Caki2 (cell line): ENCODE measurements around the gene PDE8B. TPM values are rescaled to one million over a fixed set of nuclear protein-coding genes. Genes with fewer than 3 reads are reported as not detected.

Source experiments
- DNase-seq: peaks from one replicate; pipeline ENCODE4 v3.0.0-alpha.2; 2015; ENCODE audit warnings: low read depth
- in situ Hi-C: cut with HindIII; loops from 2 replicates; pipeline ENCODE4 v1.10.0; 2016; ENCODE audit warnings: low sequenced_read_pairs, low pct_unique_long_range_greater_than_20kb, mixed read lengths
- total RNA-seq: library from RNA; depleted of rRNA; stranded (reverse); fragments of >200 nt; shearing (Covaris generic); gene quantifications from 2 replicates; pipeline ENCODE4 v1.2.3, GENCODE V29; 2014; ENCODE audit warnings: low replicate concordance

The PDE8B gene
- total RNA-seq, 1 experiment from 2014 or later, result not detected

DNA sequence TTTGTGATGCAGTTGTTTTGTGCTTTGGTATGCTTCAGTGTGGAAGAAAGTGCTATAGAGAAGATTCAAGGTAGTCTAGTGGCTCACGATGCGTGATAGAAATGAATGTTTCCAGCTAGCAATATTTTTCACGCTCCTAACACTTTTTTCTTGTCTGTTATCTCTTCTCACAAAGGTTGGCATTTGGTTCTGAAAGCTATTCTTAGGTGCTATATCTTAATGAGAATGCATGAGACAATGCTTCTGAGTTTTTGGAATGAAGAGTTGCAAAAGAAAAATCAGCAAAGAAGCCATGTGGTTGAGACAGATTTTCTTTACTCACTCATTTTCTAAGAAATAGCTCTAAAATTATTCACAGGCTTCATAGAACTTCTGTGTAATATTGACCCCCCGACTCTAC, 122.6 kb downstream of the PDE8B start:
- no peak for DNase-seq
- in situ Hi-C loops, result no loop called here

GRCh38 chr5:77333451-77334123, 123.1 kb downstream of the PDE8B start:
- in situ Hi-C loops, result no loop called here
- DNase-seq, result no peak

GRCh38 chr5:77337246-77337645, 126.8 kb downstream of the PDE8B start:
- DNase-seq, result no peak
- in situ Hi-C loops, result no loop called here

DNA sequence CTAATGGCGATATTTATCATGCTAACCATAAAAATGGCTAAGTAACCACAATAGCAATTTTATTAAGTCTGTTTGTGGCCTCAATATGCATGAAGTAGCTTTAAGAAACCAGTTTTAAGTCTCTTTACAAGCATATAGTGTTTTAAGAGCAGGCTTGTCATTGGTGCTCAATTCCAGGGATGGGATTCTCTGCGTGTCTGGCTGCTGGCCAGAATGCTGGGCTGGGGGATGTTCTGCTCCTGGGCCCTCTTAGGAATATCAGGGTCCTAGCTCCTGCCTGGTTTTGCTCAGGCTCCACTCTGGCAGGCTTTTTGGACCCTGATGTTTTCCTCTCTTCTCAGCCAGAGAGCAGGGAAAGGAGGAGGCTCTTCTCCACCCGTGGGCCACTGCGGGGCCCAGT, 127.2 kb downstream of the PDE8B start:
- no peak for DNase-seq
- in situ Hi-C loops, result no loop called here

GRCh38 chr5:77339337-77339890, 128.9 kb downstream of the PDE8B start:
- DNase-seq, result no peak
- in situ Hi-C loops, result no loop called here

DNA sequence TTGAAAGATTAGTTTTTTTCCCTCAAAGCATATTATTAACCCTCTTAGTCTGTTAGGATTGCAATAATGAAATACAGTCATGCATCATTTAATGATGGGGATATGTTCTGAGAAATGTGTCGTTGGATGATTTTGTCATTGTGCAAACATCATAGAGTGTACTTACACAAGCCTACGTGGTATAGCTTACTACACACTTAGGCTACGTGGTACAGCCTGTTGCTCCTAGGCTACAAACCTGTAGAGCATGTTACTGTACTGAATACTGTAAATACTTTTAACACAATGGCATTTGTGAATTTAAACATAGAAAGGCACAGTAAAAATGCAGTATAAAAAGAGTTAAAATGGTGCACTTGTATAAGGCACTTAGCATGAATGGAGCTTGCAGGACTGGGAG, 132.7 kb downstream of the PDE8B start:
- no peak for DNase-seq
- in situ Hi-C loops, result no loop called here

DNA sequence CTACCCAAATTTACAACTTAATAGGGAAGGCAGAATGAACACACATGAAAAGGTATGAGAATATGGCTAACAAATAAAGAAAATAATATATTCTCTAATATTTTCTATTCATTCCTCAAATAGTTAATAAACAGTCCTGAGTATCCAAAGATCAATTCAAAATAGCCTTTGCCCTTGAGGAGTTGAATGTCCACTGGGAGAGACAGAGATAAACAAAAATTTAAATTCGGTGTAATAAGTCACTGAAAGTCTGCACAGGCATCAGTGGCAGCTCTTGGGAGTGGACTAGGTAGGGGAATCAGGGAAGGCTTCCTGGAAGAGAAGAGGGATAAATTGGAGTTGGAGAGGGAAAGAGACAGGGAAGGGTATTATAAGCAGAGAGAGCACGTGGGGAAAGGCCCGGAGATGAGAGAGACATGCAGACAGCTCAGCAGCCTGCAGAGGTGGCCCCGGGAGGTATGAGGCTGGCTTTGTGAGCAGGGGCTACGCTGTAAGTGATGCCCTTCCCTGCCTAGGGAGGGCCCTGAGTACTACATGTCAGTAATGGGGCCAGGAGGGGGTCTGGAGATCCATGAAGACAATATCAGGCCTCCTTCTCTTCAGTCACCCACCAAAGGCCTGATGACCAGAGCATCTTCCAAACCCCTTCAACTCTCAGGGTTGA, 137.1 kb downstream of the PDE8B start:
- in situ Hi-C loops, result no loop called here
- no peak for DNase-seq

DNA sequence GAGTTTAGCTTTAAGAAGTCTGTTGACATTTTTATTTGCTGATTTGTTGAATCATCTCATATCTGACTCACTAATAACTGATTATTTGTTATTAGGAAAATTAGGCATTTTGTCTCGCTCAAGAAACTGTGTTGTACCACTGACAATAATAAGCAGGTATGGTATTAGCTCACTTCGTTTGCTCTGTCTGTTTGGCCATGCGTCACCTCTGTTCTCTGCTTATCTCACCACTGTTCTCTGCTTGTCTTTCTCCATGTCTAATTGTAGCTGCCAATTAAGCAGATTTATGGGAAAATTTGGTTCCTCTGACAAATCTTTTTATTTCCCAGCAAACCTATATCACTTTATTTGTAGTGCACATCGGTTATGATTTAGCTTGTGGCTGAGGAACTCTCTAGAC, 142.8 kb downstream of the PDE8B start:
- in situ Hi-C loops, result no loop called here
- no peak for DNase-seq

GRCh38 chr5:77354454-77354853, 144.0 kb downstream of the PDE8B start:
- in situ Hi-C loops, result no loop called here
- DNase-seq, result no peak

- in situ Hi-C loops, result no loop called here
- no peak for DNase-seq
Measured at GRCh38 chr5:77355080-77355479, 144.6 kb downstream of the PDE8B start.

GRCh38 chr5:77355751-77356150, 145.3 kb downstream of the PDE8B start:
- DNase-seq, result no peak
- in situ Hi-C loops, result no loop called here

DNA sequence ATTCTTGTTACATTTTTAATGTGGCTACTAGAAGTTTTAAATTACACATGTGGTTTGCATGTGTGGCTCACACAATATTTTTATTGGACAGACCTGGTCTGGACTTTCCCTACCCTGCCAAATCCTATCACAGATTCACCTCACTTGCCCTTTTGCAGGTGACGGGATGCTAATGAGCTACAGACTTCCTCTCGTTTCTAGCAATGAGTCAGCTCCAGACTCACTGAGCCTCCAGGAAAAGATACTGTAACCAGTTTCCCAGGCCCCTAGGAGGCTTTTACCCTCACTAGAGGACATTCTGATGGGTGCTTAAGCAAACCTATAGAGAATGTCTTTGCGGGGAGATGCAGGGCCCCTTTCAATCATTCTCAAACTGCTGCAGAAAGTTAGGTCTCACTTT, 146.3 kb downstream of the PDE8B start:
- peak; percentile 21 for DNase-seq
- in situ Hi-C loops, result no loop called here

- DNase-seq, result no peak
- in situ Hi-C loops, result no loop called here
Measured at GRCh38 chr5:77358255-77359205, 148.1 kb downstream of the PDE8B start.

DNA sequence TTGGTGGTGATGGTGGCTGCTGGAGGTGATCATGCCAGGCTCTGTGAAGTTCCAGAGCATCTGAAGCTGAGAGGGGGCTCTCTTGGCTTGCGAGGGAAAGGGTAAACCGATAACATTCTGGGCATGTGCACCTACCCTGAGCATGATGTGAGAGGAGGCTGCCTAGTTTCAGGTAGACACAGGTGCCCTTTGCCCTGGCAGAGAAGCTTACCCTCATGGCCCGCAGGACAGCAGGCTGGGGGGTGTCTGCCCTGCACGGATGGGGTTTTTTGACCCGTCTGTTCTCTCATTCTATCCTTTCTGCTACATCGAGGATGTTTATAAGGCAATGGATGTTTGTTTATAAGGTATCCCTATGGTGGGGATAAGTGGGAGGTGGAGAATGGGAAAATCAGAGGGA, 148.8 kb downstream of the PDE8B start:
- DNase-seq, result no peak
- in situ Hi-C loops, result no loop called here

- no peak for DNase-seq
- in situ Hi-C loops, result no loop called here
Measured at GRCh38 chr5:77360381-77360780, 149.9 kb downstream of the PDE8B start.

- no peak for DNase-seq
- in situ Hi-C loops, result no loop called here
Measured at GRCh38 chr5:77360973-77361372, 150.5 kb downstream of the PDE8B start.

- in situ Hi-C loops, result no loop called here
- no peak for DNase-seq
Measured at GRCh38 chr5:77366717-77367500, 156.4 kb downstream of the PDE8B start.

DNA sequence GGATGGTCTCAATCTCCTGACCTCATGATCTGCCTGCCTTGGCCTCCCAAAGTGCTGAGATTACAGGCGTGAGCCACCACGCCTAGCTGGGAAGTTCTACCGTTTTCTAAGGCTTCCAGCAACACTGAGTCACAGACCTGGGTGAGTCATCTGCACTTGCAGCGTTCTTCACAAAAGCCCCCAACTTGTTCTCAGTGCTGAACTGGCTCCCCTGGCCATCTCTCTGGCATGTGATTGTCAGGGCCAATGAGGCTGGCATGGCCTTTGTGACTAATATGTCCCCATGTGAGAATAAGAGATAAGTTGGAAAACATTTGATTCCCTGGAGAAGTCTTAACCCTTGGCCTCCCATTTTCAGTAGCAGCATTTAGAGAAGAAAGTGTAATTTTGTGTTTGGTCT, 157.3 kb downstream of the PDE8B start:
- DNase-seq, result peak; percentile 12
- in situ Hi-C loops, result no loop called here
